ENCODE data around the gene RAPGEF1.

RAPGEF1 gene

GRCh38 chr9:131588396-131588795 is 151.5 kb downstream of the RAPGEF1 start:
- no peak for TF ChIP-seq CREB1 (IDR thresholded peaks at IDR 0.05; ENCODE audit: low read depth)
- TF ChIP-seq FOXM1 (IDR thresholded peaks at IDR 0.05; ENCODE audit: borderline replicate concordance, low read depth), result no peak
- TF ChIP-seq, protein P1, sequence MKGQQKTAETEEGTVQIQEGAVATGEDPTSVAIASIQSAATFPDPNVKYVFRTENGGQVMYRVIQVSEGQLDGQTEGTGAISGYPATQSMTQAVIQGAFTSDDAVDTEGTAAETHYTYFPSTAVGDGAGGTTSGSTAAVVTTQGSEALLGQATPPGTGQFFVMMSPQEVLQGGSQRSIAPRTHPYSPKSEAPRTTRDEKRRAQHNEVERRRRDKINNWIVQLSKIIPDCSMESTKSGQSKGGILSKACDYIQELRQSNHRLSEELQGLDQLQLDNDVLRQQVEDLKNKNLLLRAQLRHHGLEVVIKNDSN (IDR thresholded peaks at IDR 0.05), result no peak
- no peak for TF ChIP-seq EGR1 (IDR thresholded peaks at IDR 0.05)
- no peak for TF ChIP-seq REST (IDR thresholded peaks at IDR 0.05; ENCODE audit: low read depth)
- no peak for TF ChIP-seq TEAD4 (IDR thresholded peaks at IDR 0.05)
- no peak for TF ChIP-seq MAX (IDR thresholded peaks at IDR 0.05)
- no peak for TF ChIP-seq EP300 (IDR thresholded peaks at IDR 0.05; ENCODE audit: borderline replicate concordance)
- no peak for TF ChIP-seq TCF12 (IDR thresholded peaks at IDR 0.05; ENCODE audit: low read depth)
- no peak for TF ChIP-seq TAF1 (IDR thresholded peaks at IDR 0.05; ENCODE audit: low read depth)
- no peak for TF ChIP-seq YY1 (IDR thresholded peaks at IDR 0.05; ENCODE audit: low read depth)
- TF ChIP-seq RAD21 (IDR thresholded peaks at IDR 0.05; ENCODE audit: low read depth), result no peak
- TF ChIP-seq NFIC (IDR thresholded peaks at IDR 0.05), result no peak
- no peak for TF ChIP-seq ZBTB7A (IDR thresholded peaks at IDR 0.05; ENCODE audit: low read depth)
- TF ChIP-seq CEBPB (IDR thresholded peaks at IDR 0.05), result no peak

GRCh38 chr9:131587906-131588305 is 152.0 kb downstream of the RAPGEF1 start:
- no peak for TF ChIP-seq YY1 (IDR thresholded peaks at IDR 0.05; ENCODE audit: low read depth)
- no peak for TF ChIP-seq EGR1 (IDR thresholded peaks at IDR 0.05)
- no peak for TF ChIP-seq TAF1 (IDR thresholded peaks at IDR 0.05; ENCODE audit: low read depth)
- TF ChIP-seq, protein P1 (IDR thresholded peaks at IDR 0.05), result no peak
- TF ChIP-seq FOXM1 (IDR thresholded peaks at IDR 0.05; ENCODE audit: borderline replicate concordance, low read depth), result no peak
- TF ChIP-seq RAD21 (IDR thresholded peaks at IDR 0.05; ENCODE audit: low read depth), result no peak
- no peak for TF ChIP-seq MAX (IDR thresholded peaks at IDR 0.05)
- TF ChIP-seq CEBPB (IDR thresholded peaks at IDR 0.05), result no peak
- TF ChIP-seq CREB1 (IDR thresholded peaks at IDR 0.05; ENCODE audit: low read depth), result no peak
- TF ChIP-seq ZBTB7A (IDR thresholded peaks at IDR 0.05; ENCODE audit: low read depth), result no peak
- TF ChIP-seq TCF12 (IDR thresholded peaks at IDR 0.05; ENCODE audit: low read depth), result no peak

GRCh38 chr9:131587331-131587730 is 152.5 kb downstream of the RAPGEF1 start:
- TF ChIP-seq, protein P1 (IDR thresholded peaks at IDR 0.05), result no peak
- TF ChIP-seq FOXM1 (IDR thresholded peaks at IDR 0.05; ENCODE audit: borderline replicate concordance, low read depth), result no peak
- TF ChIP-seq MAX (IDR thresholded peaks at IDR 0.05), result no peak
- TF ChIP-seq EP300 (IDR thresholded peaks at IDR 0.05; ENCODE audit: borderline replicate concordance), result no peak
- no peak for TF ChIP-seq TEAD4 (IDR thresholded peaks at IDR 0.05)
- TF ChIP-seq ZBTB7A (IDR thresholded peaks at IDR 0.05; ENCODE audit: low read depth), result no peak
- TF ChIP-seq NFIC (IDR thresholded peaks at IDR 0.05), result no peak
- no peak for TF ChIP-seq RAD21 (IDR thresholded peaks at IDR 0.05; ENCODE audit: low read depth)
- no peak for TF ChIP-seq TCF12 (IDR thresholded peaks at IDR 0.05; ENCODE audit: low read depth)
- no peak for TF ChIP-seq CEBPB (IDR thresholded peaks at IDR 0.05)
- TF ChIP-seq TAF1 (IDR thresholded peaks at IDR 0.05; ENCODE audit: low read depth), result no peak
- no peak for TF ChIP-seq REST (IDR thresholded peaks at IDR 0.05; ENCODE audit: low read depth)
- TF ChIP-seq EGR1 (IDR thresholded peaks at IDR 0.05), result no peak
- no peak for TF ChIP-seq CREB1 (IDR thresholded peaks at IDR 0.05; ENCODE audit: low read depth)
- no peak for TF ChIP-seq YY1 (IDR thresholded peaks at IDR 0.05; ENCODE audit: low read depth)

- TF ChIP-seq TCF12 (IDR thresholded peaks at IDR 0.05; ENCODE audit: low read depth), result no peak
- no peak for TF ChIP-seq TAF1 (IDR thresholded peaks at IDR 0.05; ENCODE audit: low read depth)
- TF ChIP-seq MAX (IDR thresholded peaks at IDR 0.05), result no peak
- TF ChIP-seq EP300 (IDR thresholded peaks at IDR 0.05; ENCODE audit: borderline replicate concordance), result no peak
- TF ChIP-seq EGR1 (IDR thresholded peaks at IDR 0.05), result no peak
- TF ChIP-seq, protein P1 (IDR thresholded peaks at IDR 0.05), result no peak
- no peak for TF ChIP-seq REST (IDR thresholded peaks at IDR 0.05; ENCODE audit: low read depth)
- TF ChIP-seq ZBTB7A (IDR thresholded peaks at IDR 0.05; ENCODE audit: low read depth), result no peak
- TF ChIP-seq RAD21 (IDR thresholded peaks at IDR 0.05; ENCODE audit: low read depth), result no peak
- TF ChIP-seq NFIC (IDR thresholded peaks at IDR 0.05), result no peak
- no peak for TF ChIP-seq YY1 (IDR thresholded peaks at IDR 0.05; ENCODE audit: low read depth)
- TF ChIP-seq CREB1 (IDR thresholded peaks at IDR 0.05; ENCODE audit: low read depth), result no peak
- TF ChIP-seq TEAD4 (IDR thresholded peaks at IDR 0.05), result no peak
- no peak for TF ChIP-seq CEBPB (IDR thresholded peaks at IDR 0.05)
- no peak for TF ChIP-seq FOXM1 (IDR thresholded peaks at IDR 0.05; ENCODE audit: borderline replicate concordance, low read depth)
These were observed 154.5 kb downstream of the RAPGEF1 start for GRCh38 chr9:131585375-131585774.
